ENCODE data around the gene BRMS1L.

DNA sequence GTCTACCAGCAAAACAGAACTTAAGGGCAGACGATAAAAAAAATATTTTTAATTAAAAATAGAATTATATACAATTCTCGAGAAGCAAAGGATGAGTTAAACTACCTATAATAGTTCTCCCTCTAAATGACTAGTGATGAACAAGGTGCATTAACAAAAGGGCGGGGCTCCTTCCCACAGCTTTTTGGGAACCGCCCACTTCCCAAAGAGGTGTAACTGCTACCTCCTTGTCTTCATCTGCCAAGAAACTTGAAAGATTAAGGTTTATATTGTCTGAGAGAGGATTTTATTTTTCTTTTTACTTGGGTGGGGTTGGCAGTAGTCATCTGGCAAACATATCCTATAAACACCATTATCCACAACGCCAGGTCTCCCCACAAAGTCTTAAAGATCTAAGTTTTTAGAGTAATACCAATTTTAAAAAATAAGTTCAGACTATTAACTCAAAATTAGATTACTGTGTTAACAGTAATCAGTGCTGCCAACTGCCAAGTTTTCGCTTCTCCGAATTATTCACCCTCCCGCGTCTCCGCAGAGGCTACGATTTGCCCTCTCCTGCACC, 18.0 kb upstream of the BRMS1L start:
- TF ChIP-seq CTCF (IDR thresholded peaks at IDR 0.05) (no peak), ZFX (IDR thresholded peaks at IDR 0.05; ENCODE audit: borderline replicate concordance) (no peak)
